Osteoblast (primary cell): ENCODE data around the gene CRLF2. TPM values are rescaled to one million over a fixed set of nuclear protein-coding genes. Genes with fewer than 3 reads are reported as not detected.

ENCODE experiments used
- DNase-seq: peaks from one replicate; pipeline ENCODE4 v3.0.0; 2011; ENCODE audit warnings: low spot score, mixed read lengths; ENCODE audit not compliant: insufficient read length; ENCODE audit errors: missing footprints
- H2AFZ ChIP-seq: 2 replicates; pipeline ENCODE4 v1.6.0; 2011; ENCODE audit warnings: mild to moderate bottlenecking, low read length
- H3K27ac ChIP-seq: 2 replicates; pipeline ENCODE4 v1.5.1; 2011; ENCODE audit warnings: mild to moderate bottlenecking, low read depth, low read length, moderate library complexity
- H3K27me3 ChIP-seq: 2 replicates; pipeline ENCODE4 v1.6.0; 2012; ENCODE audit warnings: mild to moderate bottlenecking, control low read depth, inconsistent platforms, low read length, moderate library complexity; ENCODE audit not compliant: insufficient read depth
- H3K36me3 ChIP-seq: 2 replicates; pipeline ENCODE4 v1.5.1; 2011; ENCODE audit warnings: mild to moderate bottlenecking, low read length, control low read depth, moderate library complexity; ENCODE audit not compliant: insufficient read depth
- H3K4me1 ChIP-seq: 2 replicates; pipeline ENCODE4 v1.5.1; 2011; ENCODE audit warnings: mild to moderate bottlenecking, low read length, control low read depth, moderate library complexity; ENCODE audit not compliant: insufficient read depth
- H3K4me2 ChIP-seq: 2 replicates; pipeline ENCODE4 v1.6.0; 2011; ENCODE audit warnings: mild to moderate bottlenecking, low read length; ENCODE audit not compliant: insufficient read depth
- H3K4me3 ChIP-seq: fragments of 200-600 bp; sonication (generic); 3 replicates; pipeline ENCODE4 v1.5.1; 2012; ENCODE audit warnings: mild to moderate bottlenecking, low read length, inconsistent platforms; ENCODE audit not compliant: insufficient read depth
- H3K79me2 ChIP-seq: 2 replicates; pipeline ENCODE4 v1.6.0; 2012; ENCODE audit warnings: mild to moderate bottlenecking, low read length, control low read depth, inconsistent platforms; ENCODE audit not compliant: insufficient read depth
- H3K9me3 ChIP-seq: 2 replicates; pipeline ENCODE4 v1.5.1; 2011; ENCODE audit warnings: low read depth, low read length, control low read depth
- H4K20me1 ChIP-seq: 2 replicates; pipeline ENCODE4 v1.6.0; 2012; ENCODE audit warnings: mild to moderate bottlenecking, low read length, control low read depth; ENCODE audit not compliant: insufficient read depth
- total RNA-seq: library from RNA; depleted of rRNA; stranded (reverse); fragments of >200 nt; gene quantifications from 2 replicates; pipeline ENCODE4 v1.2.3, GENCODE V29; 2012
- TF ChIP-seq, protein P1 (sequence below): IDR thresholded peaks from 2 replicates; pipeline ENCODE4 v1.5.1; 2011; ENCODE audit warnings: mild to moderate bottlenecking, low read depth, low read length, moderate library complexity; ENCODE audit errors: extremely low read depth

CRLF2 gene
- total RNA-seq, 1 donor: 1.1 TPM

DNA sequence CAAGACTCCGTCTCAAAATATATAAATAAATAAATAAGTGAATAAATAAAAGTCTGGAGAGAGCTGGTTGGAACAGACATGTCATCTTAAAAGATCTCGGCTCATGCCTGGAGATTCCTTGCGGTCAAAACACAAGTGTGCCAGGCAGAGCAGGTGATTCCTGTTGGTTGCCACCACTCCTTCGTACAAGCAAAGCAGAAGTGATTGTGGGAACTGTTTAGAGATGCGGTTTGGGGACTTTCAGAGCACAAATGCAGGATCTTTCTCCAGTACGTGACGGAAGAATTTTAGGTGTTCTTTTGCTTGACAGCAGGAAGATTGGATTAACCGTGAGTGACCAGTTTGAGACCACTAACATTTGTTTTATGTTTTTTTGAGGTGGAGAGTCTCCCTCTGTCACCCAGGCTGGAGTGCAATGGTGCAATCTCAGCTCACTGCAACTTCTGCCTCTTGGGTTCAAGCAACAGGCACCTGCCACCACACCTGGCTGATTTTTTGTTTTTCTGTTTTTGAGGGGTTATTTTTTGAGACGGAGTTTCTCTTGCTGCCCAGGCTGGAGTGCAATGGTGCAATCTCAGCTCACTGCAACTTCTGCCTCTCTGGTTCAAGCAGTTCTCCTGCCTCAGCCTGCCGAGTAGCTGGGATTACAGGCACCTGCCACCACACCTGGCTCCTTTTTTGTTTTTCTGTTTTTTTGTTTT, 2.8 kb upstream of the CRLF2 start:
- Histone ChIP-seq H3K27me3 (no peaks in the 10 kb centered on the region), H3K9me3 (no peaks in the 10 kb centered on the region), H3K4me3 (no peak overlapping the region), H3K4me2 (no peak overlapping the region), H3K27ac (no peak overlapping the region), H3K79me2 (no peaks in the 10 kb centered on the region), H3K4me1 (peaks cover 4% of the 10 kb centered on the region), H2AFZ (no peak overlapping the region), H4K20me1 (no peaks in the 10 kb centered on the region), H3K36me3 (no peaks in the 10 kb centered on the region)
- no peak for DNase-seq
- TF ChIP-seq, protein P1, sequence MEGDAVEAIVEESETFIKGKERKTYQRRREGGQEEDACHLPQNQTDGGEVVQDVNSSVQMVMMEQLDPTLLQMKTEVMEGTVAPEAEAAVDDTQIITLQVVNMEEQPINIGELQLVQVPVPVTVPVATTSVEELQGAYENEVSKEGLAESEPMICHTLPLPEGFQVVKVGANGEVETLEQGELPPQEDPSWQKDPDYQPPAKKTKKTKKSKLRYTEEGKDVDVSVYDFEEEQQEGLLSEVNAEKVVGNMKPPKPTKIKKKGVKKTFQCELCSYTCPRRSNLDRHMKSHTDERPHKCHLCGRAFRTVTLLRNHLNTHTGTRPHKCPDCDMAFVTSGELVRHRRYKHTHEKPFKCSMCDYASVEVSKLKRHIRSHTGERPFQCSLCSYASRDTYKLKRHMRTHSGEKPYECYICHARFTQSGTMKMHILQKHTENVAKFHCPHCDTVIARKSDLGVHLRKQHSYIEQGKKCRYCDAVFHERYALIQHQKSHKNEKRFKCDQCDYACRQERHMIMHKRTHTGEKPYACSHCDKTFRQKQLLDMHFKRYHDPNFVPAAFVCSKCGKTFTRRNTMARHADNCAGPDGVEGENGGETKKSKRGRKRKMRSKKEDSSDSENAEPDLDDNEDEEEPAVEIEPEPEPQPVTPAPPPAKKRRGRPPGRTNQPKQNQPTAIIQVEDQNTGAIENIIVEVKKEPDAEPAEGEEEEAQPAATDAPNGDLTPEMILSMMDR: no peak

GRCh38 chrX:1213971-1214370, 1.5 kb upstream of the CRLF2 start:
- Histone ChIP-seq H3K79me2 (no peaks in the 10 kb centered on the region), H2AFZ (no peak overlapping the region), H3K4me3 (no peak overlapping the region), H3K9me3 (no peaks in the 10 kb centered on the region), H3K27ac (no peak overlapping the region), H3K4me1 (peaks cover 4% of the 10 kb centered on the region), H3K4me2 (no peak overlapping the region), H3K27me3 (no peaks in the 10 kb centered on the region), H4K20me1 (no peaks in the 10 kb centered on the region), H3K36me3 (no peaks in the 10 kb centered on the region)
- no peak for DNase-seq
- TF ChIP-seq, protein P1: no peak

DNA sequence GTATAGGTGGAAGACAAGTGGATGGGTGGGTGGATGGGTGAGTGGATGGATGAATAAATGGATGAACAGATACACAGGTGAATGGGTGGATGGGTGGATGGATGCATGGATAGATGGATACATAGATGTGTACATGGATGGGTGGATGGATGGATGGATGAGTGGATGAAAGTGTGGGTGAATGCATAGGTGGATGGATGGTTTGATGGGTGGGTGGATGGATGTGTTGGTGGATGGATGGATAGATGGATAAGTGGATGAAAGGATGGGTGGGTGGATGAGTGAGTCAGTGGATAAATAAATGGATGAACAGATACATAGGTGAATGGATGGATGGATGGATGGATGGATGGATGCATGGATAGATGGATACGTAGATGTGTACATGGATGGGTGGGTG, 1.6 kb downstream of the CRLF2 start:
- H4K20me1 ChIP-seq: no peaks in the 10 kb centered on the region
- no peak overlapping the region for H3K4me2 ChIP-seq
- no peaks in the 10 kb centered on the region for H3K79me2 ChIP-seq
- no peak overlapping the region for H3K27ac ChIP-seq
- no peak overlapping the region for H3K4me3 ChIP-seq
- no peaks in the 10 kb centered on the region for H3K36me3 ChIP-seq
- H3K4me1 ChIP-seq: peaks cover 7% of the 10 kb centered on the region
- TF ChIP-seq, protein P1: no peak
- no peak for DNase-seq
- no peak overlapping the region for H2AFZ ChIP-seq
- no peaks in the 10 kb centered on the region for H3K27me3 ChIP-seq
- H3K9me3 ChIP-seq: no peaks in the 10 kb centered on the region

- peaks cover 13% of the 10 kb centered on the region for H3K4me1 ChIP-seq
- H3K9me3 ChIP-seq: no peaks in the 10 kb centered on the region
- TF ChIP-seq, protein P1: no peak
- DNase-seq: no peak
- H3K4me3 ChIP-seq: no peak overlapping the region
- H3K27ac ChIP-seq: no peak overlapping the region
- no peaks in the 10 kb centered on the region for H3K27me3 ChIP-seq
- H3K36me3 ChIP-seq: no peaks in the 10 kb centered on the region
- no peaks in the 10 kb centered on the region for H4K20me1 ChIP-seq
- H3K79me2 ChIP-seq: no peaks in the 10 kb centered on the region
- H3K4me2 ChIP-seq: no peak overlapping the region
- no peak overlapping the region for H2AFZ ChIP-seq
Measured at GRCh38 chrX:1207496-1208025, 4.9 kb downstream of the CRLF2 start.
